Keratinocyte (primary cell): ENCODE measurements around the gene KIAA0825. TPM values are rescaled to one million over a fixed set of nuclear protein-coding genes. Genes with fewer than 3 reads are reported as not detected.

Experiments
- DNase-seq: peaks from one replicate; pipeline ENCODE4 v3.0.0-alpha.2; 2011; ENCODE audit warnings: low read depth, missing footprints, low spot score
- FAIRE-seq: peaks from 2 replicates; lab custom pipeline; 2011; peaks lifted over from hg19 to GRCh38; lab: Jason Lieb, UNC
- H2AFZ ChIP-seq: 2 replicates; pipeline ENCODE4 v1.6.0; 2012; ENCODE audit warnings: low read length, control low read depth, inconsistent platforms; ENCODE audit not compliant: control insufficient read depth
- H3K27ac ChIP-seq: 2 replicates; pipeline ENCODE4 v1.5.1; 2011; ENCODE audit warnings: low read length; ENCODE audit not compliant: control insufficient read depth, insufficient read depth
- H3K27me3 ChIP-seq: 3 replicates; pipeline ENCODE4 v1.6.0; 2011; ENCODE audit warnings: low read length; ENCODE audit not compliant: control insufficient read depth, insufficient read depth; ENCODE audit errors: extremely low read depth
- H3K36me3 ChIP-seq, 2 experiments: 2 replicates in 1 of 2; 3 replicates in 1 of 2; pipeline ENCODE4 v1.5.1; 2011; ENCODE audit warnings: low read length in 2 of 2, mild to moderate bottlenecking in 1 of 2; ENCODE audit not compliant: control insufficient read depth in 2 of 2, insufficient read depth in 2 of 2; ENCODE audit errors: extremely low read depth in 1 of 2
- H3K4me1 ChIP-seq: 3 replicates; pipeline ENCODE4 v1.5.1; 2011; ENCODE audit warnings: low read length; ENCODE audit not compliant: control insufficient read depth, insufficient read depth; ENCODE audit errors: extremely low read depth
- H3K4me2 ChIP-seq: 3 replicates; pipeline ENCODE4 v1.6.0; 2011; ENCODE audit warnings: low read depth, low read length; ENCODE audit not compliant: control insufficient read depth, insufficient read depth; ENCODE audit errors: extremely low read depth
- H3K4me3 ChIP-seq, 3 experiments: fragments of 200-600 bp in 1 of 3; sonication (generic) in 1 of 3; 2 replicates in 2 of 3; 3 replicates in 1 of 3; pipeline ENCODE4 v1.5.1; 2011 to 2016; ENCODE audit warnings: low read length in 3 of 3, mild to moderate bottlenecking in 3 of 3, control low read depth in 2 of 3, inconsistent platforms in 1 of 3, low read depth in 1 of 3, mixed read lengths in 1 of 3, mixed run types in 1 of 3, moderate library complexity in 1 of 3; ENCODE audit not compliant: control insufficient read depth in 2 of 3, insufficient read depth in 2 of 3; ENCODE audit errors: extremely low read depth in 1 of 3
- H3K79me2 ChIP-seq: 2 replicates; pipeline ENCODE4 v1.6.0; 2012; ENCODE audit warnings: low read length; ENCODE audit not compliant: control insufficient read depth, insufficient read depth
- H3K9ac ChIP-seq: 3 replicates; pipeline ENCODE4 v1.6.0; 2011; ENCODE audit warnings: low read length; ENCODE audit not compliant: control insufficient read depth, insufficient read depth; ENCODE audit errors: extremely low read depth
- H3K9me1 ChIP-seq: 3 replicates; pipeline ENCODE4 v1.6.0; 2011; ENCODE audit warnings: low read length; ENCODE audit not compliant: control insufficient read depth, insufficient read depth; ENCODE audit errors: extremely low read depth
- H3K9me3 ChIP-seq: 2 replicates; pipeline ENCODE4 v1.5.1; 2012; ENCODE audit warnings: low read depth, low read length; ENCODE audit not compliant: control insufficient read depth
- H4K20me1 ChIP-seq: 3 replicates; pipeline ENCODE4 v1.6.0; 2011; ENCODE audit warnings: low read length; ENCODE audit not compliant: control insufficient read depth, insufficient read depth; ENCODE audit errors: extremely low read depth
- EZH2 ChIP-seq: IDR thresholded peaks from one replicate; pipeline ENCODE4 v1.6.1; 2012; ENCODE audit warnings: inconsistent platforms, mild to moderate bottlenecking, low read length, moderate library complexity
- dilution Hi-C: fragments of 300-500 bp; cut with MboI; formaldehyde crosslinking; loops from one replicate; pipeline ENCODE4 v1.7.0; 2020; ENCODE audit warnings: low sequenced_read_pairs; ENCODE audit not compliant: extremely low pct_ligation_motif_present
- polyA plus RNA-seq, 5 experiments: library from polyadenylated mRNA; depleted of rRNA in 3 of 5; stranded (reverse) in 3 of 5; stranded (forward) in 1 of 5; unstranded in 1 of 5; fragments of >200 nt; gene quantifications; 1 replicate in 1 of 5; 2 replicates in 3 of 5; 3 replicates in 1 of 5; pipeline versions ENCODE4 v1.2.1 to v1.2.3, GENCODE V29; 2011 to 2012; ENCODE audit warnings: missing spikeins in 2 of 5, low read depth in 1 of 5, low replicate concordance in 1 of 5
- TF ChIP-seq, protein P1 (sequence below), 3 experiments: IDR thresholded peaks in 1 of 3; conservative IDR thresholded peaks in 1 of 3; optimal IDR thresholded peaks in 1 of 3; 2 replicates in 2 of 3; 3 replicates in 1 of 3; pipeline versions ENCODE3 to v1.5.1; 2011; ENCODE audit warnings: low read length in 3 of 3, mild to moderate bottlenecking in 3 of 3, moderate library complexity in 2 of 3, control low read depth in 1 of 3, inconsistent platforms in 1 of 3; ENCODE audit not compliant: insufficient read depth in 2 of 3; ENCODE audit errors: extremely low read depth in 1 of 3

Gene KIAA0825
- polyA plus RNA-seq, 1 donor (not counting 4 experiments of a cell fraction or from before 2014, with no cell fraction given) = 1.2 TPM

- Histone ChIP-seq H3K9me3 (no peaks in the 10 kb centered on the region), H3K36me3 (no peaks in the 10 kb centered on the region), H3K4me1 (no peaks in the 10 kb centered on the region), H3K4me3 (no peak overlapping the region), H3K27me3 (no peaks in the 10 kb centered on the region), H3K27ac (no peak overlapping the region), H3K4me2 (no peak overlapping the region), H2AFZ (no peak overlapping the region), H3K9ac (no peak overlapping the region), H4K20me1 (no peaks in the 10 kb centered on the region), H3K9me1 (no peaks in the 10 kb centered on the region), H3K79me2 (no peaks in the 10 kb centered on the region)
- dilution Hi-C loops = no loop called here
- DNase-seq (no peak), FAIRE-seq (no peak)
- TF ChIP-seq, protein P1, sequence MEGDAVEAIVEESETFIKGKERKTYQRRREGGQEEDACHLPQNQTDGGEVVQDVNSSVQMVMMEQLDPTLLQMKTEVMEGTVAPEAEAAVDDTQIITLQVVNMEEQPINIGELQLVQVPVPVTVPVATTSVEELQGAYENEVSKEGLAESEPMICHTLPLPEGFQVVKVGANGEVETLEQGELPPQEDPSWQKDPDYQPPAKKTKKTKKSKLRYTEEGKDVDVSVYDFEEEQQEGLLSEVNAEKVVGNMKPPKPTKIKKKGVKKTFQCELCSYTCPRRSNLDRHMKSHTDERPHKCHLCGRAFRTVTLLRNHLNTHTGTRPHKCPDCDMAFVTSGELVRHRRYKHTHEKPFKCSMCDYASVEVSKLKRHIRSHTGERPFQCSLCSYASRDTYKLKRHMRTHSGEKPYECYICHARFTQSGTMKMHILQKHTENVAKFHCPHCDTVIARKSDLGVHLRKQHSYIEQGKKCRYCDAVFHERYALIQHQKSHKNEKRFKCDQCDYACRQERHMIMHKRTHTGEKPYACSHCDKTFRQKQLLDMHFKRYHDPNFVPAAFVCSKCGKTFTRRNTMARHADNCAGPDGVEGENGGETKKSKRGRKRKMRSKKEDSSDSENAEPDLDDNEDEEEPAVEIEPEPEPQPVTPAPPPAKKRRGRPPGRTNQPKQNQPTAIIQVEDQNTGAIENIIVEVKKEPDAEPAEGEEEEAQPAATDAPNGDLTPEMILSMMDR (optimal IDR thresholded peaks at IDR 0.05 in 1 of 3, IDR thresholded peaks at IDR 0.05 in 1 of 3, conservative IDR thresholded peaks at IDR 0.05 in 1 of 3; ENCODE audit: extremely low read depth in 1 of 3, insufficient read depth in 2 of 3, low read length in 3 of 3) = no peak
- no peak for TF ChIP-seq EZH2
Measured at GRCh38 chr5:94267350-94267899, 351.0 kb downstream of the KIAA0825 start.

GRCh38 chr5:94266170-94266569, 352.2 kb downstream of the KIAA0825 start:
- H2AFZ ChIP-seq = no peak overlapping the region
- H3K79me2 ChIP-seq = no peaks in the 10 kb centered on the region
- H3K36me3 ChIP-seq = no peaks in the 10 kb centered on the region
- FAIRE-seq = no peak
- no peaks in the 10 kb centered on the region for H3K9me3 ChIP-seq
- H3K27ac ChIP-seq = no peak overlapping the region
- DNase-seq = no peak
- H3K9me1 ChIP-seq = no peaks in the 10 kb centered on the region
- no peak overlapping the region for H3K4me3 ChIP-seq
- no peak overlapping the region for H3K9ac ChIP-seq
- H4K20me1 ChIP-seq = no peaks in the 10 kb centered on the region
- no peaks in the 10 kb centered on the region for H3K4me1 ChIP-seq
- dilution Hi-C loops = no loop called here
- TF ChIP-seq, protein P1 (optimal IDR thresholded peaks at IDR 0.05 in 1 of 3, IDR thresholded peaks at IDR 0.05 in 1 of 3, conservative IDR thresholded peaks at IDR 0.05 in 1 of 3; ENCODE audit: extremely low read depth in 1 of 3, insufficient read depth in 2 of 3, low read length in 3 of 3) = no peak
- no peak for TF ChIP-seq EZH2
- no peak overlapping the region for H3K4me2 ChIP-seq
- no peaks in the 10 kb centered on the region for H3K27me3 ChIP-seq
